HFFc6 (cell line): Measurements from ENCODE around the gene CSF2RB. TPM values are rescaled to one million over a fixed set of nuclear protein-coding genes. Genes with fewer than 3 reads are reported as not detected.
A peak's percentile ranks its signal among the peaks of the same experiment; 100 is the strongest.

Source experiments
- DNase-seq: peaks from one replicate; pipeline ENCODE4 v3.0.0-alpha.2; 2018
- H3K27ac Mint-ChIP-seq: 2 replicates; pipeline ENCODE4 v1.8.0; 2020; ENCODE audit warnings: mild to moderate bottlenecking, mixed read lengths
- H3K27me3 Mint-ChIP-seq: 2 replicates; pipeline ENCODE4 v1.8.0; 2021; ENCODE audit warnings: mild to moderate bottlenecking, moderate library complexity, mixed read lengths; ENCODE audit not compliant: insufficient read depth
- H3K36me3 Mint-ChIP-seq: 2 replicates; pipeline ENCODE4 v1.8.0; 2021; ENCODE audit warnings: low read depth, mixed read lengths
- H3K4me1 Mint-ChIP-seq: 2 replicates; pipeline ENCODE4 v1.8.0; 2020; ENCODE audit warnings: low read depth, mixed read lengths
- H3K4me3 Mint-ChIP-seq: 2 replicates; pipeline ENCODE4 v1.8.0; 2020; ENCODE audit warnings: mild to moderate bottlenecking, moderate library complexity, mixed read lengths
- H3K9me3 Mint-ChIP-seq: 2 replicates; pipeline ENCODE4 v1.8.0; 2020; ENCODE audit warnings: mild to moderate bottlenecking, mixed read lengths
- total RNA-seq, 6 experiments: library from RNA; stranded (reverse); fragmentation: NEBNext Ultra II Directional; extraction: Animal tissue kit (Norgen Biotek cat#: 25700); gene quantifications; 2 replicates in 1 of 6; 3 replicates in 5 of 6; pipeline ENCODE4 v1.2.3, GENCODE V29; 2021
- TF ChIP-seq, protein P1 (sequence below): fragments of 200-600 bp; sonication (generic); IDR thresholded peaks from 2 replicates; pipeline ENCODE4 v1.5.0; 2021; ENCODE audit warnings: antibody characterized with exemption, mild to moderate bottlenecking

CSF2RB gene
- total RNA-seq, 6 experiments from 2014 or later: 0.76 to 3.2 (median 2.4) TPM

DNA sequence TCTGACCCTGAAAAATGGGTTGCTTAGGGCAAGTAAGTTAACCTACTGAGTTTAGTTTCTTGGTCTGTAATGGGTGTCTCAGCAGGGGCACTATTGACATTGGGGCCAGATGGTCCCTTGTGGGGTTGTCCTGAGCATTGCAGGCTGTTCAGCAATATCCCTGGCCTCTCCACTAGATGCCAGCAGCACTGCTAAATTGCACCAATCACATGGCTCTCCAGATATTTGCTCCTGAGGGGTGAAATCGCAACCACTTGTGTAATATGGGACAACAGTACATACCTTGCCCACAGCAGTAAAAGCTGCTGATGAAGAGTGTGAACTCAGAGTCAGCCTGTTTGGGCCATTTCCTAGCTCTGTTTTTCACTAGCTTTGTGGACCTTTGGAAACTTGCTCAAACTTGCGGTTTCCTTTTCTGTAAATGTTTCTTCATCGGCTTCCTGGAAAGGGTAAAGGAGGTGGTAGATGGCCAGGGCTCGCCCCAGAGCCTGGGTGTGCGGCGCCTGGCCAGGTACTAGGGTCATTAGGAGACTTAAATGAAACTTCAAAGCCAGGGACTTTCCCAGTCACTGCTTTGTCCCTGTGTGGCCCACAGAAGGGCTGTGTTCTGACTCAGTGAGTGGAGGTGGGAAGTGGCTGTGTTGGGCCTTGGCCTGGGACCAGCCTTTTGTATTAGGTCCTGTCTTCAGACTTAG is 39.7 kb upstream of the CSF2RB start:
- no peak overlapping the region for H3K4me3 Mint-ChIP-seq
- H3K4me1 Mint-ChIP-seq: peaks cover 6% of the 10 kb centered on the region
- TF ChIP-seq, protein P1, sequence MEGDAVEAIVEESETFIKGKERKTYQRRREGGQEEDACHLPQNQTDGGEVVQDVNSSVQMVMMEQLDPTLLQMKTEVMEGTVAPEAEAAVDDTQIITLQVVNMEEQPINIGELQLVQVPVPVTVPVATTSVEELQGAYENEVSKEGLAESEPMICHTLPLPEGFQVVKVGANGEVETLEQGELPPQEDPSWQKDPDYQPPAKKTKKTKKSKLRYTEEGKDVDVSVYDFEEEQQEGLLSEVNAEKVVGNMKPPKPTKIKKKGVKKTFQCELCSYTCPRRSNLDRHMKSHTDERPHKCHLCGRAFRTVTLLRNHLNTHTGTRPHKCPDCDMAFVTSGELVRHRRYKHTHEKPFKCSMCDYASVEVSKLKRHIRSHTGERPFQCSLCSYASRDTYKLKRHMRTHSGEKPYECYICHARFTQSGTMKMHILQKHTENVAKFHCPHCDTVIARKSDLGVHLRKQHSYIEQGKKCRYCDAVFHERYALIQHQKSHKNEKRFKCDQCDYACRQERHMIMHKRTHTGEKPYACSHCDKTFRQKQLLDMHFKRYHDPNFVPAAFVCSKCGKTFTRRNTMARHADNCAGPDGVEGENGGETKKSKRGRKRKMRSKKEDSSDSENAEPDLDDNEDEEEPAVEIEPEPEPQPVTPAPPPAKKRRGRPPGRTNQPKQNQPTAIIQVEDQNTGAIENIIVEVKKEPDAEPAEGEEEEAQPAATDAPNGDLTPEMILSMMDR: peak; percentile 71
- peaks cover 41% of the 10 kb centered on the region for H3K27me3 Mint-ChIP-seq
- H3K36me3 Mint-ChIP-seq: no peaks in the 10 kb centered on the region
- H3K9me3 Mint-ChIP-seq: no peaks in the 10 kb centered on the region
- no peak overlapping the region for H3K27ac Mint-ChIP-seq
- peak; percentile 57 for DNase-seq

DNA sequence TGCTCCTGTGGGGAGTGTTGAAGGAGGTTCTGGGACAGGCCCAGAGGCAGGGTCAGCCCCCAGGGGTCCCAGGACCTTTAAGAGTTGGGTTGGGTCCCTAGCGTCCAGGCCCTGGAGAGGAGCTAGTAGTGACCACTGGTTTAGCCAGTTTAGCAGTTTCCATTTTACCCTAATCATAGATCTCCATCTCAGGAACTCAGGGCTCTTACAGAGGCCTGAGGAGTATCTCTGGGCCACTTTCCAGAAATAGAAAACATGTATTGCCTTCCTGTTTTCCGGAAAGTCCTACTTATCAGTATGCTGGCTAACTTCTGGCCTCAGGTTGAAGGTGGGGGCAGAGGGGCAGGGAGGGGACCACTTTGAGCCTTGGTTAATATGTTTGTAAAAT is 39.1 kb upstream of the CSF2RB start:
- no peak overlapping the region for H3K27ac Mint-ChIP-seq
- H3K27me3 Mint-ChIP-seq: peaks cover 40% of the 10 kb centered on the region
- no peak for DNase-seq
- H3K36me3 Mint-ChIP-seq: no peaks in the 10 kb centered on the region
- peaks cover 9% of the 10 kb centered on the region for H3K4me1 Mint-ChIP-seq
- H3K9me3 Mint-ChIP-seq: no peaks in the 10 kb centered on the region
- TF ChIP-seq, protein P1: no peak
- H3K4me3 Mint-ChIP-seq: no peak overlapping the region

DNA sequence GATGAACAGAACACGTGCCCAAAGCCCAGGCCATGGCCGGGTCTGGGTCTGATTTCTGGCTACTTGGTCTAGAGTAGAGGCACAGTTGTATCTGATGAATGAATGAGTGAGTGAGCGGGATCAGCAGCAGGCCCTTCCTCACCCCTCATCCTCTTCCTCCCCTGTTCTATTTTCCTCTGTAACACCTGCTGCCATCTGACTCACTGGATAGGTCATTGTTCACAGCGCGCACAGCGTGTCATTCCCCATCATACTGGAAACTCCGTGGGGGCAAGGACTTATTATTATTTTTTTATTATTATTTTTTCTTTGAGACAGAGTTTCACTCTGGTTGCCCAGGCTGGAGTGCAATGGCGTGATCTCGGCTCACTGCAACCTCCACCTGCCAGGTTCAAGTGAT is 38.7 kb upstream of the CSF2RB start:
- Mint-ChIP-seq H3K4me3 (no peak overlapping the region), H3K9me3 (no peaks in the 10 kb centered on the region; the same call in 1 of the 2 replicates), H3K4me1 (peaks cover 13% of the 10 kb centered on the region), H3K27me3 (peaks cover 39% of the 10 kb centered on the region), H3K27ac (no peak overlapping the region), H3K36me3 (no peaks in the 10 kb centered on the region)
- no peak for DNase-seq
- TF ChIP-seq, protein P1: no peak

DNA sequence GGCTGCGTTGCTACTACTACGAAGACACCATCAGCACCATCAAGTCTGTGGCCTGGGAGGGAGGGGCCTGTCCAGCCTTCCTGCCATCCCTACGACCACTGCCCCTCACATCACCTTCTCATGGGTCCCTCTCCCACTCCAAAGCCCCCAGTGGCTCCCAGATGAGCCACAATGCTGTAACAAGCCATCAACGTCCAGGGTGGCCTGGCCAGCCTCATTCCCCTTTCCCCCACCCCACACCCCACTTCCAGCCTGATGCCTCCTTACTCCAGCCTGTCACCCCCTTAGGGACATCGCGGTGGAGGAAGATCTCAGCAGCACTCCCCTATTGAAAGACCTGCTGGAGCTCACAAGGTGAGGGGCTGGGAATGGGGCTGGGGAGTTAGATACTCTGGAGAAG is 37.7 kb upstream of the CSF2RB start:
- H3K27me3 Mint-ChIP-seq: peaks cover 40% of the 10 kb centered on the region
- peaks cover 4% of the 10 kb centered on the region; the same call in 1 of the 2 replicates for H3K9me3 Mint-ChIP-seq
- no peaks in the 10 kb centered on the region for H3K36me3 Mint-ChIP-seq
- TF ChIP-seq, protein P1: no peak
- H3K27ac Mint-ChIP-seq: no peak overlapping the region
- peaks cover 19% of the 10 kb centered on the region for H3K4me1 Mint-ChIP-seq
- no peak overlapping the region for H3K4me3 Mint-ChIP-seq
- no peak for DNase-seq

DNA sequence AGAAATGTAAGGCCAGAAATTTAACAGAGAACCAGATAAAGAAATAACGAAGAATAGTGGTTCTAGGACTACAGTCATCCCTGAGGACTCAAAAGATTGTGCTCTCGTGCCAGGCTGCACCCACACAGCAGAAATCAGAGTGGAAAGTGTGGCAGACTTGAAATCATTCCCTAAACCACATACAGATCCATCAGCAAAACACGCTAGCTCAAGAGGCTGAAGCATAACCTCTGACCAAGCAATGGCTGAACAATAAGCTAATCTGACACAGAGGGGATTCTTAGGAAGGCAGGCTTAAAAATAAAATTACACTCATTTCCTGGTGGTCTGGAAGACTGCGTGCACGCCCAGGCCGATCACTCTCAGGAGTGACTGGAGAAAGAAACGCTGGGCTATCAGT is 33.7 kb upstream of the CSF2RB start:
- Mint-ChIP-seq H3K36me3 (peaks cover 6% of the 10 kb centered on the region; the same call in 1 of the 2 replicates), H3K4me3 (no peak overlapping the region), H3K27ac (peak overlapping the region; percentile 34), H3K27me3 (peaks cover 39% of the 10 kb centered on the region), H3K4me1 (peaks cover 24% of the 10 kb centered on the region), H3K9me3 (peaks cover 13% of the 10 kb centered on the region)
- TF ChIP-seq, protein P1: no peak
- DNase-seq: no peak
